Gastrocnemius medialis (tissue), 4 donors: Measurements from ENCODE around the gene MBNL1. TPM values are rescaled to one million over a fixed set of nuclear protein-coding genes. Genes with fewer than 3 reads are reported as not detected.

Experiments used
- ATAC-seq, 2 donors: fragments of 150-250 bp; one replicate each; pipeline ENCODE4 v1.9.1; 2016
- DNase-seq, 2 donors: peaks; one replicate each; pipeline ENCODE4 v3.0.0-alpha.2; 2019
- H3K27ac ChIP-seq, 4 donors: fragments of 200-600 bp; sonication (generic); 1 replicate in 1 of 4; 2 replicates in 3 of 4; pipeline ENCODE4 v1.5.1; 2016 to 2018; ENCODE audit warnings: mild to moderate bottlenecking in 2 of 4, moderate library complexity in 1 of 4
- H3K27me3 ChIP-seq, 3 donors: fragments of 200-600 bp; sonication (generic) in 2 of 3; 1 replicate in 1 of 3; 2 replicates in 2 of 3; pipeline versions ENCODE4 v1.5.1 to v1.6.0; 2016 to 2019; ENCODE audit warnings: mild to moderate bottlenecking in 1 of 3, moderate library complexity in 1 of 3
- H3K36me3 ChIP-seq, 2 donors: fragments of 200-600 bp; sonication (generic) in 1 of 2; one replicate each; pipeline ENCODE4 v1.5.1; 2017 to 2018
- H3K4me1 ChIP-seq, 2 donors: fragments of 200-600 bp; sonication (generic) in 1 of 2; one replicate each; pipeline ENCODE4 v1.5.1; 2016 to 2017; ENCODE audit warnings: mild to moderate bottlenecking in 2 of 2
- H3K4me3 ChIP-seq, 4 donors: fragments of 200-600 bp; sonication (generic) in 3 of 4; 1 replicate in 1 of 4; 2 replicates in 3 of 4; pipeline ENCODE4 v1.5.1; 2016 to 2019; ENCODE audit warnings: mild to moderate bottlenecking in 2 of 4
- H3K9me3 ChIP-seq, 3 donors: fragments of 200-600 bp; sonication (generic) in 2 of 3; 1 replicate in 1 of 3; 2 replicates in 2 of 3; pipeline ENCODE4 v1.5.1; 2016 to 2019
- CTCF ChIP-seq, 5 experiments: fragments of 450-650 bp in 3 of 5; fragments of 200-600 bp in 2 of 5; sonication (generic) in 2 of 5; IDR thresholded peaks in 4 of 5; conservative IDR thresholded peaks in 1 of 5; 1 replicate in 4 of 5; 2 replicates in 1 of 5; pipeline ENCODE4 v1.5.1; 2016 to 2019; ENCODE audit warnings: antibody characterized with exemption in 5 of 5, mild to moderate bottlenecking in 3 of 5, moderate library complexity in 3 of 5
- POLR2A ChIP-seq, 2 donors: fragments of 450-650 bp; IDR thresholded peaks; one replicate each; pipeline ENCODE4 v1.6.1; 2017; ENCODE audit warnings: antibody characterized with exemption in 2 of 2, mild to moderate bottlenecking in 2 of 2, moderate library complexity in 2 of 2
- in situ Hi-C, 4 donors: fragments of 200-750 bp; cut with MboI; loops; one replicate each; pipeline versions ENCODE4 v1.15.0 to v1.8.0; 2017; ENCODE audit warnings: low sequenced_read_pairs in 4 of 4
- intact Hi-C: fragments of 100-400 bp; cut with DNase I; formaldehyde crosslinking; loops from one replicate; pipeline ENCODE4 v1.15.1; 2023; ENCODE audit warnings: low total_unique reads
- total RNA-seq, 4 donors: library from RNA; depleted of rRNA; stranded (reverse); fragments of >200 nt; gene quantifications; one replicate each; pipeline versions ENCODE4 v1.1.0 to v1.2.3, GENCODE V29; 2016

Gene MBNL1
- total RNA-seq, 4 donors from 2014 or later = 519 to 597 (median 557) TPM

GRCh38 chr3:152293347-152294006 lies 24.7 kb downstream of the MBNL1 start:
- intact Hi-C loops = no loop called here
- in situ Hi-C loops = no loop called here
- ATAC-seq = no peak
- Histone ChIP-seq H3K9me3 (no peaks in the 10 kb centered on the region), H3K4me3 (no peak overlapping the region), H3K4me1 (peaks cover 87 to 92% of the 10 kb centered on the region in 2 donors), H3K27ac (peak overlapping the region; percentile 58 to 92 (median 86)), H3K27me3 (no peaks in the 10 kb centered on the region), H3K36me3 (no peaks in the 10 kb centered on the region)
- DNase-seq = no peak
- TF ChIP-seq CTCF (IDR thresholded peaks at IDR 0.05 in 4 of 5, conservative IDR thresholded peaks at IDR 0.05 in 1 of 5) (no peak), POLR2A (IDR thresholded peaks at IDR 0.05) (no peak)

- Histone ChIP-seq H3K27me3 (no peaks in the 10 kb centered on the region), H3K9me3 (no peaks in the 10 kb centered on the region), H3K4me1 (peaks cover 74 to 75% of the 10 kb centered on the region in 2 donors), H3K27ac (peak overlapping the region; percentile 85 to 92 (median 88)), H3K36me3 (peaks cover 0 to 5% of the 10 kb centered on the region in 2 donors), H3K4me3 (no peak overlapping the region)
- TF ChIP-seq POLR2A (IDR thresholded peaks at IDR 0.05) = no peak
- no peak for TF ChIP-seq CTCF (IDR thresholded peaks at IDR 0.05 in 4 of 5, conservative IDR thresholded peaks at IDR 0.05 in 1 of 5)
- intact Hi-C loops = no loop called here
- no peak for DNase-seq
- in situ Hi-C loops = no loop called here
- no peak for ATAC-seq
Measured at GRCh38 chr3:152295344-152295743, 26.6 kb downstream of the MBNL1 start.

GRCh38 chr3:152295806-152296205 lies 27.1 kb downstream of the MBNL1 start:
- H3K36me3 ChIP-seq = peaks cover 0 to 10% of the 10 kb centered on the region in 2 donors
- peaks cover 69 to 70% of the 10 kb centered on the region in 2 donors for H3K4me1 ChIP-seq
- no peaks in the 10 kb centered on the region for H3K27me3 ChIP-seq
- no peak overlapping the region for H3K4me3 ChIP-seq
- no peak for ATAC-seq
- no peak for DNase-seq
- no peak for TF ChIP-seq CTCF (IDR thresholded peaks at IDR 0.05 in 4 of 5, conservative IDR thresholded peaks at IDR 0.05 in 1 of 5)
- no peak for TF ChIP-seq POLR2A (IDR thresholded peaks at IDR 0.05)
- no peaks in the 10 kb centered on the region for H3K9me3 ChIP-seq
- peak overlapping the region; percentile 85 to 92 (median 88) for H3K27ac ChIP-seq
- in situ Hi-C loops (no loop called here), intact Hi-C loops (no loop called here)

GRCh38 chr3:152296382-152296781 lies 27.7 kb downstream of the MBNL1 start:
- no peak for TF ChIP-seq POLR2A (IDR thresholded peaks at IDR 0.05)
- TF ChIP-seq CTCF (IDR thresholded peaks at IDR 0.05 in 4 of 5, conservative IDR thresholded peaks at IDR 0.05 in 1 of 5) = no peak
- Histone ChIP-seq H3K9me3 (no peaks in the 10 kb centered on the region), H3K4me1 (peaks cover 63 to 65% of the 10 kb centered on the region in 2 donors), H3K36me3 (peaks cover 0 to 10% of the 10 kb centered on the region in 2 donors), H3K27me3 (no peaks in the 10 kb centered on the region), H3K4me3 (no peak overlapping the region), H3K27ac (peak overlapping the region; percentile 85 to 92 (median 88))
- in situ Hi-C loops = no loop called here
- no peak for DNase-seq
- intact Hi-C loops = no loop called here
- no peak for ATAC-seq
